Suprapubic skin (tissue), 4 donors: ENCODE data around the gene PPP4C. TPM values are rescaled to one million over a fixed set of nuclear protein-coding genes. Genes with fewer than 3 reads are reported as not detected.

Experiments
- DNase-seq, 2 donors: peaks; one replicate each; pipeline ENCODE4 v3.0.0-alpha.2; 2019; ENCODE audit warnings: low spot score in 2 of 2
- H3K27ac ChIP-seq: fragments of 200-600 bp; sonication (generic); one replicate; pipeline ENCODE4 v1.5.1; 2019
- H3K27me3 ChIP-seq: fragments of 200-600 bp; sonication (generic); one replicate; pipeline ENCODE4 v1.5.1; 2019
- H3K36me3 ChIP-seq: fragments of 200-600 bp; sonication (generic); one replicate; pipeline ENCODE4 v1.5.1; 2019
- H3K4me1 ChIP-seq: fragments of 200-600 bp; sonication (generic); one replicate; pipeline ENCODE4 v1.5.1; 2019
- H3K4me3 ChIP-seq: fragments of 200-600 bp; sonication (generic); one replicate; pipeline ENCODE4 v1.5.1; 2019; ENCODE audit warnings: mild to moderate bottlenecking
- H3K9me3 ChIP-seq: fragments of 200-600 bp; sonication (generic); one replicate; pipeline ENCODE4 v1.5.1; 2019
- CTCF ChIP-seq, 2 donors: fragments of 200-600 bp in 1 of 2; fragments of 450-650 bp in 1 of 2; sonication (generic) in 1 of 2; IDR thresholded peaks; one replicate each; pipeline ENCODE4 v1.5.1; 2016 to 2019; ENCODE audit warnings: antibody characterized with exemption in 2 of 2, mild to moderate bottlenecking in 1 of 2, moderate library complexity in 1 of 2
- EP300 ChIP-seq: sonication (generic); formaldehyde crosslinking; IDR thresholded peaks from one replicate; pipeline ENCODE4 v1.6.1; 2017; ENCODE audit warnings: antibody characterized with exemption
- POLR2A ChIP-seq, 2 donors: fragments of 450-650 bp; IDR thresholded peaks; one replicate each; pipeline ENCODE4 v1.6.1; 2017; ENCODE audit warnings: antibody characterized with exemption in 2 of 2, mild to moderate bottlenecking in 2 of 2, moderate library complexity in 2 of 2
- POLR2AphosphoS5 ChIP-seq, 3 donors: sonication (generic); formaldehyde crosslinking; IDR thresholded peaks; one replicate each; pipeline ENCODE4 v1.6.1; 2017; ENCODE audit warnings: antibody characterized with exemption in 3 of 3
- WGBS: methylation state at CpG from one replicate; pipeline ENCODE4 v1.1.5; 2018; 5-methylcytosine and 5-hydroxymethylcytosine counted together
- total RNA-seq, 4 donors: library from RNA; depleted of rRNA; stranded (reverse); fragments of >200 nt; gene quantifications; one replicate each; pipeline ENCODE4 v1.1.0, GENCODE V29; 2016

The PPP4C gene
- total RNA-seq, 4 donors from 2014 or later: 52.0 to 66.0 (median 61.2) TPM

DNA sequence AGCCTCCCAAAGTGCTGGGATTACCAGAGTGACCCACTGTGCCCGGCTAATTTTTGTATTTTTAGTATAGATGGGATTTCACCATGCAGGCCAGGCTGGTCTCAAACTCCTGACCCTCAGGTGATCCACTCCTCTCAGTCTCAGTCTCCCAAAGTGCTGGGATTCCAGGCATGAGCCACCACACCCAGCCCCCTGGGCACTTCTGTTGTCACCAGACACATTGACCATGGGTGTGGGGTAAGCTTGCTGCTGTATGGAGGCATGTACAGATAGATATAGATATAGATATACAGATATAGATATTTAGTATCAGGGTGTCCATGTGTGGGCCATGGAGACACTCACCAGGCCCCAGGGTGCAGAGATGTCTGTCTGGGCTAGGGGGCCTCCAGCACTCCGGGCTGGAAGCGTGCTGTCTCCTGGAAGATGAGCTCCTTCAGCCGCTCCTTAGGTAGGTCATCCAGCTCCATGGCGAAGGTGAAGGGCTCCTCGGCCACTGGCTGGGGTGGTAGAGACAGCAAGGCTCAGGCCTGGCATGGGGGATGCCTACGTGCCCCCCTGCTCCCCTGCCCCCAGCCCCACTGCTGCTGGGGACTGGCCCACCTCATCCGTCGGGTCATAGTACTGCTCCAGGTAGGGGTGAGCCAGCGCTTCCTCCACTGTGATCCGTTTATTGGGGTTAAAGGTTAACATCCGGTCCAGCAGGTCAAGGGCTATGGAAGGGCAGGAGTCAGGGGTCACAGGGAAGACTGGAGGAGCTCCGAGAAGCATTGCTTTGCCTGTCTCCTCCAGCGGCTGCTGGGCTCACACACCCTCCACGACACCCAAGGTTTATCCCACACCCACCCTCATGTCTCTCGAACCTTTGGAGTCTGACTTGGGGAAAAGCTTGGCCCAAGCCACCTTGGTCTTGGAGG, 40.8 kb downstream of the PPP4C start:
- no peak for TF ChIP-seq POLR2AphosphoS5 (IDR thresholded peaks at IDR 0.05)
- TF ChIP-seq CTCF (IDR thresholded peaks at IDR 0.05): no peak
- no peak for TF ChIP-seq EP300
- TF ChIP-seq POLR2A (IDR thresholded peaks at IDR 0.05): no peak
- Histone ChIP-seq H3K27me3 (no peaks in the 10 kb centered on the region), H3K4me1 (peaks cover 20% of the 10 kb centered on the region), H3K27ac (no peak overlapping the region), H3K9me3 (no peaks in the 10 kb centered on the region), H3K4me3 (no peak overlapping the region), H3K36me3 (peaks cover 70% of the 10 kb centered on the region)
- 94% methylated on average over 14 of the region's 16 CpGs for WGBS
- DNase-seq: no peak

GRCh38 chr16:30117768-30118167, 42.0 kb downstream of the PPP4C start:
- H3K4me1 ChIP-seq: peaks cover 31% of the 10 kb centered on the region
- DNase-seq: no peak
- WGBS: 95% methylated on average over 4 of the region's 10 CpGs
- H3K27ac ChIP-seq: no peak overlapping the region
- H3K4me3 ChIP-seq: no peak overlapping the region
- H3K9me3 ChIP-seq: no peaks in the 10 kb centered on the region
- peaks cover 60% of the 10 kb centered on the region for H3K36me3 ChIP-seq
- TF ChIP-seq EP300 (no peak), POLR2A (IDR thresholded peaks at IDR 0.05) (no peak), POLR2AphosphoS5 (IDR thresholded peaks at IDR 0.05) (no peak), CTCF (IDR thresholded peaks at IDR 0.05) (no peak)
- no peaks in the 10 kb centered on the region for H3K27me3 ChIP-seq

GRCh38 chr16:30119428-30119827, 43.6 kb downstream of the PPP4C start:
- 92% methylated on average over 2 of the region's 2 CpGs for WGBS
- peaks cover 47% of the 10 kb centered on the region for H3K36me3 ChIP-seq
- DNase-seq: no peak
- H3K9me3 ChIP-seq: no peaks in the 10 kb centered on the region
- no peaks in the 10 kb centered on the region for H3K27me3 ChIP-seq
- H3K27ac ChIP-seq: no peak overlapping the region
- no peak overlapping the region for H3K4me3 ChIP-seq
- peaks cover 35% of the 10 kb centered on the region for H3K4me1 ChIP-seq
- TF ChIP-seq POLR2A (IDR thresholded peaks at IDR 0.05): no peak
- no peak for TF ChIP-seq EP300
- TF ChIP-seq POLR2AphosphoS5 (IDR thresholded peaks at IDR 0.05): no peak
- TF ChIP-seq CTCF (IDR thresholded peaks at IDR 0.05): no peak

DNA sequence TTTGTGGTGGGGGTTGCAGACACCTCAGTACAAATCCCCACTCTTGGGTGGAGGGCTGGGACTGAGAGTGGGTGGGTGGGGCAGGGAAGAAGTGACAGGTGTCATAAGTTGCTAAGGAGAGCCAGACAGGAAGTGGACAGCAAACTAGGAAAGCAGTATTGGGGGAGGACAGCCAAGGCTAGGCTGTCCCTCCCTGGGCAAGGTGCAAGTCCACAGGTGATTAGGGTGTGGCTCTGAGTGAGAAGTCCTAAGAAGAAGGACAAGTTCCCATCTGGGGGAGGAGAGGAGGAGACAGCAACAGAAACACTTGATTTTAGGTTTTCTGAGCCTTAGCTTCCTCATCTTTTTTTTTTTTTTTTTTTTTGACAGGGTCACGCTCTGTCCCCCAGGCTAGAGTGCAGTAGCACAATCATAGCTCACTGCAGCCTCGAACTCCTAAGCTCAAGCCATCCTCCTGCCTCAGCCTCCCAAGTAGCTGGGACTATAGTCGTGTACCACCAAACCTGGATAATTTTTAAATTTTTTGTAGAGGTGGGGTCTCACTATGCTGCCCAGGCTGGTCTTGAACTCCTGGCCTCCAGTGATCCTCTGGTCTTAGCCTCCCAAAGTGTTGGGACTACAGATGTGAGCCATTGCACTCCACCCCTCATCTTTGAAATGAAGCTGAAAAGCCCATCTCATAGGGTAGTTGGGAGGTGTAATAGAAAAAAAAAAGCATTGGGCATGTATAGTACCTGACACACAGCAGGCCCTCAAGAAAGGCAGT, 44.7 kb downstream of the PPP4C start:
- TF ChIP-seq POLR2AphosphoS5 (IDR thresholded peaks at IDR 0.05): no peak
- no peak for TF ChIP-seq EP300
- no peak for TF ChIP-seq CTCF (IDR thresholded peaks at IDR 0.05)
- no peak for TF ChIP-seq POLR2A (IDR thresholded peaks at IDR 0.05)
- WGBS: 95% methylated on average over 3 of the region's 3 CpGs
- H3K27ac ChIP-seq: no peak overlapping the region
- no peaks in the 10 kb centered on the region for H3K27me3 ChIP-seq
- H3K36me3 ChIP-seq: peaks cover 38% of the 10 kb centered on the region
- H3K9me3 ChIP-seq: no peaks in the 10 kb centered on the region
- peaks cover 30% of the 10 kb centered on the region for H3K4me1 ChIP-seq
- DNase-seq: no peak
- no peak overlapping the region for H3K4me3 ChIP-seq
